HG02852 (cell line): ENCODE data around the gene GYPE.
"Not testable (repeated sequence)": the region's sequence is repeated elsewhere in the genome, so short reads cannot be mapped to it uniquely, and the experiment has no call there.

Experiments used
- ATAC-seq: cut with Tn5 transposase; IDR thresholded peaks from one replicate; pipeline ENCODE4 v1.9.1; 2021; ENCODE audit warnings: mild to moderate bottlenecking, moderate library complexity; ENCODE audit not compliant: unreplicated experiment

GYPE gene

DNA sequence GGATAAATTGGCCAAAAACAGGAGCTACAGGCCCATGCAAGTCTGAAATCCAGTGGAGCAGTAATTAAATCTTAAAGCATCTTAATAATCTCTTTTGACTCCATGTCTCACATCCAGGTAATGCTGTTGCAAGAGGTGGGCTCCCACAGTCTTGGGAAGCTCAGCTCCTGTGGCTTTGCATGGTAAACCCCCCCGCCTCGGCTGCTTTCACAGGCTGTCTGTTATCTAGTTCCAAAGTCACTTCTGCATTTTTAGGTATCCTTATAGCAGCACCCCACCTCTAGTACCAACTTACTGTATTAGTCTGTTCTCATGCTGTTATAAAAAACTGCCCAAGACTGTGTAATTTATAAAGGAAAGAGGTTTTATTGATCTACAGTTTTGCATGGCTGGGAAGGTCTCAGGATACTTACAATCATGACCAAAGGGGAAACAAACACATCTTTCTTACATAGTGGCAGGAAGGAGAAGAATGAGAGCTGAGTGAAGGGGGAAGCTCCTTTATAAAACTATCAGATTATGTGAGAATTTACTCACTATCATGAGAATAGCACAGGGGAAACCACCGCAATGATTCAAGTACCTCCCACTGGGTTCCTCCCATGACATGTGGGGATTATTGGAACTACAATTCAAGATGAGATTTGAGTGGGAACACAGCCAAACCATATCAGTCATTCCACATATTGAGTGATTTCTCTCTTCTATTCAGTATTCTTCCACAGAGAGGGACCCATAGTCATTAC is 34.7 kb downstream of the GYPE start:
- not testable (repeated sequence) for ATAC-seq

DNA sequence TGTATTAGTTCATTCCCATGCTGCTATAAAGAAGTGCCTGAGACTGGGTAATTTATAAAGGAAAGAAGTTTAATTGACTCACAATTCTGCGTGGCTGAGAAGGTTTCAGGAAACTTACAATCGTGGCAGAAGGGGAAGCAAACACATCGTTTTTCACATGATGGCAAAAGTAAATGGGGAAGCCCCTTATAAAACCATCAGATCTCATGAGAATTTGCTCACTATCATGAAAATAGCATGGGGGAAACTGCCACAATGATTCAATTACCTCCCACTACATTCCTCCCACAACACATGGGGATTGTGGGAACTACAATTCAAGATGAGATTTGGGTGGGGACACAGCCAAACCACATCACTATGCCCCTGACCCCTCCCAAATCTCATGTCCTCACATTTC is 35.4 kb downstream of the GYPE start:
- not testable (repeated sequence) for ATAC-seq

DNA sequence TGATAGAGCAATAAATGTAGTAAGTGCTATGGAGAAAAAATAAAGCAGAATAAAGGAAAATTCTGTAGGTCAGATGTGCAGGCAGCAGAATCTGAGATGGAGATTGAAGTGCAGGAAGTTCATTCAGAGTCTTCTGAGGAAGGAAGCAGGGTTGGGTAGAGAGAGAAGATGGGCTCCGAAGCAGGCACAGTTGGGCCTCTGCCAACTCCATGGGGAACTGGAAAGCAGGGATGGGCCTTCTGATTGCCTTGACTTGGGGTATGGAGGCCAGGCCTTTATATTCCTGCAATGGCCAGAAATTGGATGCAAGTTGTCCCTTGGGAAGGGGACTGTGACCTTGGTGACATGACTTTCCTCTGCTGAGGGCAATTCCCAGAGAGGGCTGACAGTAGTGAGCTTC is 42.6 kb downstream of the GYPE start:
- ATAC-seq, result not testable (repeated sequence)

DNA sequence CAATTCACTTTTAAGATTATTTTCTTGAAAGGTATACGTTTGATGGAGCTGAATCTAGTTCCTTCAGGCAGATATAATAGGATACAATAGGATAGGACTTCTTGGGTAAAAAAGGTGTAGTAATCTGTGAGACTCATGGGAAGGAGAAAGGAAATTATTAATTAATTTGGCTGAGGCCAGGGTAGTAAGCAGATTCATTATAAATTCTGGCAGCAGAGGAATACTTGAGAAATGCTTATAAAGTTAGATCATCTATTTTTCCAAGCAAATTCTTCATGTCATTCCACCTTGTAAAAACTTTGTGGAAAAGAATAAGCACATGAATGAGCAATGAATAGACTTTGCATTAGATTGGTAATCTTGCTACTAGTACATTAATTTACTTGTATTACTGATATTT is 46.9 kb downstream of the GYPE start:
- no peak for ATAC-seq

DNA sequence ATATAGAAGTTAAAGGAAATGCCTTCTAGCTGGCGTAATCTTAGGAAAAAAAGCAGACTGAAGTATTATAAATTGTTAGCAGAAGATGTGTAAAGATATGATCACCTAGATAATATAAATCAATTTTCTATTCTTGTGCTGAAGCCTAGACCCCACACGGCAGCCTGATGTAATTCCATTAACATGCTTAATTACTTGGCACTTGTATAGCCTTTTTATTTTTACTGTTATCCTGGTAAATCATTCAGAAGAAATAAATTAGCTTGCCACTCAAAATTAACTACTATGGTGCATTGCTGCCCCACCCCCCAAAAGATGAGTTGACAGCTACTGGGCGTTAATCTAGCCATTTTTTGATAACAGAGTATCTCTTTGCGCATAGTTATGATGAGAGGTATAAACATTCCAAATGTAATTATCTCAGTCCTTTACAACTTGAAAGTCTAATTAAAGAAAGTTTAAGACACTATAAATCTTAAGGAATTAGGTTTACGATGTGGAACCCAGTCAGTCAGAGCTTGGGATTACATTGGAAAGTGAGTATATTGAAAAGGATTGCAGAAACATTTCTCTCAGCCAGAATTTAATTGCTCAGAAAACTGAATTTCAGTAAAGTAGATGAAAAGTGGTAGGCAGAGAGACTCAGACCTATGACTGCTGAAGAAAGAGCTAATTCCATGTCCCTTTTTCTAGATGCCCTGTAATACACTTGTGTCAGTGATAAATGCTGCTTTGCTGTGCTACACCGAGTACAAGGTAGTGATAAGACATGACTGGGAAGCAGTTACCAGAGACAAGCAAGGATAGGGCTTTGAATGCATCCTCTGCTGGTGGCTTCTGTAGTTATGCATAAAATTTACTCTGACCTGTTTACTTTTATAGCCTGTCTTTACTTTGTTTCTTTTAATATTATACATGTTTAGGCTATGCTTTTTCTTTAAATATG is 47.7 kb downstream of the GYPE start:
- not testable (repeated sequence) for ATAC-seq

DNA sequence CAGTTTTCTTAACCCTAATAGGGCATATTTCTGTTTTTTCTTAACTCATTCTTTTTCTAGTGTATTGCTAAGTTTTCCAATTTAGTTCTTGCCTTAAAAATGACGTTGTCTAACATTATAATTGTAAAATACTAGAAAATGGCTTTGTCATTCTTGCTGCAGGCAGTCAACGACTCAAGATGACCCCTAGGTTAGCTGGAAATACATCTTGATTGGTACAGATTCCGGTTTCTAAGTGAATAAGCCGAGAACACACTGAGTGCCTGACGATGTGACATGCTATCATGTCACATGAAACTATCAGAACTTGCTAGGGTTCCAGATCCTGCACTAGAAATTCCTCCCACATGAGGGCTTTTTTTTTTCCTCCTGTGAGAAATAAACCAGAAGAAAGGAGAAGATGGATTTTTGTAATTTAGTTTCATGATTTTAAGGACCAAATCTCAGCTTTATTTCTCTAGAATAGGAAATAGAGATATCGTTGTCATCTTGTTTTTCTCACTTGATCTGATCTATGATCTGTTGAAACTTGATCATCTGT is 49.3 kb downstream of the GYPE start:
- not testable (repeated sequence) for ATAC-seq

DNA sequence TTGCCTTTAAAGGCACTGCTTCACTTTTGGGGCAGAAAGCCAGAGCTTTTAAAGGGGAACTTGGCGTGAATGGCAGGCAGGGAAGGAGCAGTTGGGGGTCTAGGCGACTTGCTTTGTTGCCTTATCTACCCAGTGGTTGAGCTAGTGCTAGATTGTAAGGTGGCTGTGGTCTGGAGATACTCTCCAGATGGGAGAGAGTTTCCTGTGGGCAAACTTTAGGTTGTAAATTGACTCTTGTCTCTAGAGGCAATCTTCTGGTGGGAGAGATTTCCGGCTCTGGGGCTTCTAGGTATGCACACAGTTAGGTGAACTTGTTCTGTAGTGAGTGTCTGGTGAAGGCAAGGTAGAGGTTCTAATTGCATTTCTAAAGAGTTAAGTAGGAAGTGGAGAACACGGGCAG is 50.7 kb downstream of the GYPE start:
- ATAC-seq, result not testable (repeated sequence)

DNA sequence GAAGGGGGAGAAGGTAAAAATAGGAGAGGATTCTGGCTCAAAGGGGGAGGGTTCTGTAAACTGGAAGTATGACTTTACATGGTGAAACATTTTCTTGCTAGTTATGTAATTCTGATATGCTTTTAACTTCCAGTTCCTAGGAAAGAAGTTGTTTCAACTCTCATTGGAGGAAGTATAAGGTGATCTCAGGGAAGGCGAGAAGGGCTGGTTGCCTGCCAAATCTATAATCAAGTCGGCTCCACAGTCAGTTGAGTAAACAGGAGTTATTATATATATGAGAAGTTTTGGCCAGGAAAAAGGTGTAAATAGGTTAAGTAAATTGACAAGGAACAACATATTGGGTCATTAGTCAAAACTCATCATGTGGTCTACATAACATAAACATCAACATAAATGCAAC is 56.1 kb downstream of the GYPE start:
- ATAC-seq, result not testable (repeated sequence)

DNA sequence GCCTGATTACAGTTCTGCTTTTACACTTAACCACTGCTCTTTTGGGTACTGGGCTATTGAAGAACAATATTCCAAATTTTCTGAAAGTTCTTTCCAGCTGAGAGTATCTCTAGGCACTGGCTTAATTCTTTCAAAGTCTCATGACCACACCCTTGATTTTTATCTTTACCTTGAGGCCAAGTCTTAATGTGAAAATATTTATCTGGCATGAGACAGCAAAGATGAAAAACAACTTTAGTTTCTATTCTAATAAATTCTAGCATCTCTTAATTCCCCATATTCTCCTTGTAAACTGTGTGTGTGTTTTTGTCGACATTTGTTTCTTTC is 61.9 kb downstream of the GYPE start:
- ATAC-seq, result not testable (repeated sequence)

DNA sequence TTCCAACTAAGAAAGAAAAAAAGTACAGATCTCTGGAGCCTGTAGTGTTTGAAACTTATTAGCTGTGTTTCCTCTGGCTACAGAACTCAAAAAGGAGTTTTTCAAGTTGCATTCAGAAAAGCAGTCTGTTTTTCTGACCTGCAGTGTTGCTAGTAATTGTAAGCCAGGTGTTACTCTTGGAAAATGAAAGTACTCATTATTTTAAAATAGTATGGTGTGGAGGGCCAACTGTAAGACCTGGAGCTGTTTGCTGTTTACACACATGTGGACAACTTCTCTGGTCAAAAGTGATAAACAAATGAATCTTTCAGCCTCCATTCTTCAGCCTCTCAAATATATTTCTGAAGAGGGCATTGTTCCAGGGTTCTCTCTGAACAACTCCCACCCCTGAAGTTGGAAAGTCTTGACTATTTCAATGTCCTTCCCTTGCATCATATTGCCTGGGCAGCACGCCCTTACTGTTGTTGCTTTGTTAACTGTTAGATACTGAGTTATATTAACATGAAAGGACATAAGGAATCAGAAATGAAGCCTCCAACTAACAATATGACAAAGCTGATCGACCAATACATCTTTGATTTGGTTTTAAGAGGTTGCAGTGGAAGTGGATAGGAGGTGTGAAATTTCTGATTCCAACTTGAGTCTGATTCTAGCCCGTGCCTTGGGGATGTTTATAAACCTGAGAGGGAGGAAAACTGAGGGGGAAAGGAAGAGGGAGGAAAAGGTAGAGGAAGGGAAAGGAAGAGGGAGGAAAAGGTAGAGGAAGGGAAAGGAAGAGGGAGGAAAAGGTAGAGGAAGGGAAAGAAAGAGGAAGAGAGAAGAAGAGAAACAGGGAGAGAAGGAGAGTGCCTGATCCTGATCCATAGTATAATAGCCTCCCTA is 62.5 kb downstream of the GYPE start:
- ATAC-seq, result not testable (repeated sequence)

DNA sequence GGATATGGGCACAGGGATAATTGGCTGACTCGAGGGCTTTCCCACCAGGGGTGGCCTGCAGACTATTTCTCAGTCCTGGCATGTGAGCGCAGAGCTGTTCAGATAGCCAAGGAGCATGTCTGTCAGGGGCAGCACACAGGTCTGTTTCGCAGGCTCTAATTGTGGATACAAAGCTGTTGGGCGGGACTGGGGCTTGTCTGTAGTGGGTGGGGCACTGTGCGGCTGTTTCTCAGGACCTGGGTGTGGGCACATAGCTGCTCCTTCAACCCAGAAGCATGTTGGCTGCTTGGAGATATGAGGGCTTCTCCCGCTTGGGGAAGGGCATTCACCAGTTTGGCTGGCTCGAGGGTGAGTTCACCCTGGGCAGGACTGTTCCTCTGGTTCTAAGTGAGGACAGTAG is 65.9 kb downstream of the GYPE start:
- ATAC-seq, result not testable (repeated sequence)

DNA sequence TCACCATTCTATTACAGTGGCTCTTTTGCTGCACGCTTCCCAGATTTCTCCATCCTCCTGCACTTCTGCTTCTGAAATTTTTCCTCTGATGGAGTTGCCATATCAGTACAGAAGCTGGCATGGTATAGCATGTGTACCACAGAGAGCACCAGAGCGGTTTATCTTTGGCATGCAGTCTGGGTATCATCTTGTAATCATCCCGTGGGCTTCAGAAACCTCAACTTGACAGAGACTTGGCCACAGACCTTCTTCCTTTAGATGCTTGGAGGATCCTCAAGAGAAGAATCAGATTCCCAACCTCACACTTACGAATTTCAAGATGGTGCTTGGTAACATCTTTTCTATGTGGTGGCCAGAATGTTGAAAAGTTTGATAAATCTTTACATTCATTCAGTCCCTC is 71.2 kb downstream of the GYPE start:
- not testable (repeated sequence) for ATAC-seq

DNA sequence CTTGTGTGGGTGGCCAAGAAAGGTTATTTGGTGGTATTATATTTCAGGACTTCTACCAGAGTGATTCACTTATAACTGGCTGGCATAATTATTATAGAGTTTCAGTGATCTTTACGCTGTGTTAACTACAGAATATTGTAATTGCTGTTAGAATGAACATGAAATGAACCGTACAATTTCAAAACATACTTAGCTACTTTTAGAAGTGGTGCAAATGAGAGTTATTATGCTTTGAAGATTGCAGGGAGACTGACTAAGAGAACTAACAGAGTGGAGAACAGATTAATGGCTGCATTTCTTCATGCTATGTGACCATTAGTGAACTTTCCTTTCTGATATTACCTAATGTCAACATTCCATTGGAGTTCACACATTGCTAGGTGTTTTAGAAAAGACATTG is 71.7 kb downstream of the GYPE start:
- not testable (repeated sequence) for ATAC-seq

DNA sequence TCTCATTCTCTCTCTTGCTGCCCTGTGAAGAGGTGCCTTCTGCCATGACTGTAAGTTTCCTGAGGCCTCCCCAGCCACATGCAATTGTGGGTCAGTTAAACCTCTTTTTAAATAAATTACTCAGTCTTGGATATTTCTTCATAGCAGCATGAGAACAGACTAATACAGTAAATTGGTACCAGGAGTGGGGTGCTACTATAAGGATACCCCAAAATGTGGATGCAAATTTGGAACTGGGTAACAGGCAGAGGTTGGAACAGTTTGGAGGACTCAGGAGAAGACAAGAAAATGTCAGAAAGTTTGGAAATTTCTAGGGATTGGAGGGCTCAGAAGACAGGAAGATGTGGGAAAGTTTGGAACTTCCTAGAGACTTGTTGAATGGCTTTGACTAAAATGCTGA is 74.8 kb downstream of the GYPE start:
- ATAC-seq, result not testable (repeated sequence)

DNA sequence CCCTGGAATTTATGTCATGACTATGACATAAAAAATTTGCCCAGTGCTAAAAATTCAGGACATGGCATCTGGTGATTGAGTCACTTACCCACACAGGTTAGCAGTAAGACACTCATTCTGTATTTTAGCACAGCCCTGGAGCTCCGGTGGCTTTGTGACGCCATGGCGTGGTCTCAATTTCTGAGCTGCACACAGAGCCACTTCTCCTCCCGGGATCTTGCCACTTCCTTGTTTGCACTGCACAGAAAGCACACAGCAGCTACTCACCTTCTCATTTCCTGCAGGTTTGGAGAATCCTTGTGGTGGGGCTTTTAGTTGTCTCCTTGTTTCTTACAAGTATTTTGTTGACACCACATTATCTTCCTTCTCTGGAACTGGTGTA is 76.1 kb downstream of the GYPE start:
- ATAC-seq, result not testable (repeated sequence)
